GM18873 (cell line): ENCODE data around the gene TMEM205.
"Not testable (repeated sequence)": the region's sequence is repeated elsewhere in the genome, so short reads cannot be mapped to it uniquely, and the experiment has no call there.

Experiments used
- ATAC-seq: cut with Tn5 transposase; IDR thresholded peaks from one replicate; pipeline ENCODE4 v1.9.1; 2021; ENCODE audit warnings: mild to moderate bottlenecking, moderate library complexity, moderate number of reproducible peaks; ENCODE audit not compliant: unreplicated experiment, low FRiP score

TMEM205 gene

DNA sequence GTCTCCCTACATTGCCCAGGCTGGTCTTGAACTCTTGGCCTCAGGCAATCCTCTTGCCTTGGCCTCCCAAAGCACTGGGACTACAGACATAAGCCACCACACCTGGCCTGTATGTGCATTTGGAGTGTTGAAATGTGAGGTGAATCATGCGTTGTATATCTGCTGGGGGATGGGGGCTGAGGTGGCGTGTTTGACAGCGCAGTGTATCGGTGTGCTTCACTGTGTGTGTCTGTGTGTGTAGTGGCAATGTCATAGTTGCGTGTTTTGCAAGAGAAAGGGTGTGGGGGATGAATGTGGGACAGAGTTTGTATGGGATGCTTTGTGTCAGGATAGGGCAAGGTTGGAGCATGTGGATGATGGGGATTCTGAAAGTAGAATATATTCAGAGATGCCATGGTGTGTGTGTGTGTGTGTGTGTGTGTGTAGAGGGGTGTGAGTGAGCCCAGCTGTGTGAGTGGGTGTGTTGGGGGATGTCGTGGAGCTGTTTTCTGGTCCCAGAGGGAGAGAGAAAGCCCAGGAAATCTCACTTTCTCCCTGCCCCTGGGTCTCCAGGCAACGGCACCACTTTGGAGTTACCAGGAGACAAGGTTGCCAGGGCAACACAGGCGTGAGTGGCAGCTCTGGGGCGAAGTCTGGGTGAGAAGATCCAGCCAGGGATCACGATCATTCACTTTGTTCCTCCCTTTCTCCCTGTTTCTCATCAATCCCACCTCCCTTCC lies 27.3 kb upstream of the TMEM205 start:
- no peak for ATAC-seq

DNA sequence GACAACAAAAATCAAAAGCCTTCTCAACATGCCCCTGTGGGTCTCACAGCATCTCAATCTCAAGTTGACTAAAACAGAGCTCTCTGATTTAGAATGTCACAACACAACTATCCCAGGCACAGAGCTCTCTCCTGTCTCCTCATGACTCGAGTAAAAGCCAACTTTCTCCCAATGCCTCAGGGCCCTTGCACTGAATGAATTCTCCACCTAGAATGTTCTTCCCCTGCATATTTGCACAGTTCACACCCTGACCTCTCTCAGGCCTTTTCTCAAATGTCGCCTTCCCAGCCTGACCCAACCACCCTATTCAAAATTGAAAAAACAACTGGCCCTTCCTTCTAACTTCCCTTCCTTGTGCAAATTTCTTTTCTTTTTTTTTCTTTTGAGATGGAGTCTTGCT lies 24.7 kb upstream of the TMEM205 start:
- ATAC-seq: no peak

DNA sequence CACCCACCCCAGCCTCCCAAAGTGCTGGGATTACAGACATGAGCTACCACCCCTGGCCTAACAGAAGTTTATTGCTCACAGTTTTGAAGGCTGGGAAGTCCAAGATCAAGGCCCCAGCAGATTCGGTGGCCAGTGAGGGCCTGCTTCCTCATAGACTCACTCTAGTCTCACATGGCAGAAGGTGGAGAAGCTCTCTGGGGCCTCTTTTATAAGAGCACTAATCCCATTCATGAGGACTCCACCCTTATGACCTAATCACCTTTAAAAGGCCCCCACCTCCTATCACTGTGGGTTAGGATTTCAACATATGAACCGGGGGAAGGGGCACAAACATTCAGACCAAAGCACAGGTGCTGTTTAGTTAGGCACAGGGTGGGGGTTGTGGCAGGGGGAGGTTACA lies 21.5 kb upstream of the TMEM205 start:
- ATAC-seq: no peak

DNA sequence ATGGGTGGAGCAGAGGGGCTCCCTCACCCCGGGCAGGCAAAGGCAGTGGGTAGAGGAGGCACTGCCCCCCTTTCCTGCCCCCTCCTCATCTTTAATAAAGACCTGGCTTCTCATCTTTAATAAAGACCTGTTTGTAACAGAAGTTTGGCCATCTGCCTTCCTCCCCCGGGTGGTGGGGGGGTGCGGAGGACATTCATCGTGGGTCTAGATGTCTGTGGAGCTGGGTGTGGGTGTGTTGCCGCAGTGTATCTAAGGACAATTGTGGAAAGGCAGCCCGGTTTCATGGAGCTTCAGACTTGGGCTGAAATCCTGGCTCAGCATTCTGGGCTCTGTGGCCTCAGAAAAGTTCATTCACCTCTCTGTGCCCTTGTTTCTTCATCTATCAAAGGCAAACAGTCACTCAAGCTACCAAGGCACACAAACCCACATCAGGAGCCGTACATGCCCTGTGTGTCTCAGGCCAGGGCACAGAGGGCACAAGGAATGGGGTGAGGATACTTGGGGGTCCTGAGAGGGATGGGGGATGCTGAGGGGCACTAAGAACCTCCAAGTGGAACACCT lies 19.6 kb upstream of the TMEM205 start:
- no peak for ATAC-seq

DNA sequence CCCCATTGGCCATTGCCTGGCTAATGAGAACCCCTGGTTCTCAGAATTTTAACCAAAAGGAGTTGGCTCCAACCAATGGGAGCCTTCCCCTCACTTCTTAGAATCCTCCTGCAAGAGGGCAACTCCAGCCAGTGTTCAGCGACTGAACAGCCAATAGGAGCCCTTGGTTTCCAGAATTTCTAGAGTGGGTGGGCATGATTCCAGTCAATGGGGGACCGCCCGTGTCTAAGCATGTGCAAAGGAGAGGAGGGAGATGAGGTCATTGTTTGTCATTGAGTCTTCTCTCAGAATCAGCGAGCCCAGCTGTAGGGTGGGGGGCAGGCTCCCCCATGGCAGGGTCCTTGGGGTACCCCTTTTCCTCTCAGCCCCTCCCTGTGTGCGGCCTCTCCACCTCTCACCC lies 18.9 kb upstream of the TMEM205 start:
- no peak for ATAC-seq

DNA sequence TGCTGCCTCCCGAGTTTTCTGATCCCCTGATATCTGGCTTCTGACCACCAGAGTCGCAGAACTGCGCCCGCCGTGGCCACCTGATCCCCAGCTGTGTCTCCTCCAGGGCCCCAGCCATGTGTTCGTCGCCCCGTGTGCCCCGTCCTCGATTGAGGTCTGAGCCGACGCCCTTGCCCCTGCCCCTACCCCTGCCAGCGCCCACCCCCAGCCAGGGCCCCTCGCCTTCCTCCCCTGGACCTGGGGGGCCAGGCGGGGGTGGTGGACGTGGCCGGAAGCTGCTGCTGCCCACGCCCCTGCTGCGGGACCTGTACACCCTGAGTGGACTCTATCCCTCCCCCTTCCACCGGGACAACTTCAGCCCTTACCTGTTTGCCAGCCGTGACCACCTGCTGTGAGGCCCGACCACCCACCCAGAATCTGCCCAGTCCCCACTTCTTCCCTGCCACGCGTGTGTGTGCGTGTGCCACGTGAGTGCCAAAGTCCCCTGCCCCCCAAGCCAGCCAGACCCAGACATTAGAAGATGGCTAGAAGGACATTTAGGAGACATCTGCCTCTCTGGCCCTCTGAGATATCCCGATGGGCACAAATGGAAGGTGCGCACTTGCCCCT lies 18.3 kb upstream of the TMEM205 start:
- no peak for ATAC-seq

DNA sequence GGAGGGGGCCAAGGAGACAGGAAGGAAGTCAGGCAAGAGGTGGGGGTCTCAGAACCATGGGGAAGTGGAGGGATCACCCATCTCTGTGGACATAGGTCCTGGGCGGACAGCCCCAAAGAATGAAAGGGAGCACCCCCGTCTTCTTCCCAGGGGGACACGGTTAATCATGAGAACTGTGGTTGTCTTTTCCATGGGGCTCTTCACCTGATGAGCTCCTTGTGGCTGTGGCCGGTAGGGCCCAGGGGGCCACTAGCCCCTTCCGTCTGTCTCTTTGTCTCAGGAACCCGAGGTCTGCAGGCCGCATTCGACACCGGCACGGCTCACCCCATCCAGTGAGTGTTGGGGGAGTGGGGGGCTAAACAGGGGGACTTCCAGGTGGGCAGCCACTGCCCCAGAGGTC lies 17.8 kb upstream of the TMEM205 start:
- ATAC-seq: no peak

DNA sequence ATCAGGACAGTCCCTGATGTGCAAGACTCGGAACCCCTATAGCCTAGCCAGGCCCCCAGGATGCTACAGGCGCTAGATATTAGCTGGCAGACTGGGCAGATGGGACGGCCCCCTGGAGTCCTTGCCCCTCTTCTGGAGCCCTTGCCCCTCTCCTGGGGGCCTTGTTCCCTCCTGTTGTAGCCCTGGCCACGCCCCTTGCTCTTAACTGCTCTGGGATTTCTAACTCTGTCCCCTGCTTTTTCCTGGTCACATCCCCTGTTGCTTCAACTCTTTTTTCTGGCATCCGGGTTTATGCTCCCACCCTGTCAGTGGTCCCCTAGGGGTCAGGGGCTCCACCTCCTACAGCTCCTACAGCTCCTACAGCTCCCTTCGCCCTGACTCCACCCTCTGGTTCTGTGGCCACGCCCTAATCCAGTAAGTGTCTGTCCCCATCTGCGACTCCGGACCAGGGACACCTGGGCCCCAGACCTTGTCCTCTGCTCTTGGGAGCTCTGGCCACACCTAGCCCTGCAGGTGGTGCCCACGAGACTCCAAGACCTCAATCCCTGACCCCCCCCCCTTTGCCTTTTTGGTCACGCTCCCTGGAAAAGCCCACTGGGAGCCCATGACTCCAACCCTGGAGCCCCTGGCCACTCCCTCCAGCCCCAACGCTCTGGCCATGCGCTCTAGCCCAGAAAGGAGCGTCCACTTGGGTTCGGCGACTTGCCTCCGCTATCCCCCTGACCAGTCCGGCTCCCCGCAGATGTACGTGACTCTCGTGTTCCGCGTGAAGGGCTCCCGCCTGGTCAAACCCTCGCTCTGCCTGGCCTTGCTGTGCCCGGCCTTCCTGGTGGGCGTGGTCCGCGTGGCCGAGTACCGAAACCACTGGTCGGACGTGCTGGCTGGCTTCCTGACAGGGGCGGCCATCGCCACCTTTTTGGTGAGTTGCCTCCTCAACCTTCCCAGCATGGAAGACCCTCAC lies 16.0 kb upstream of the TMEM205 start:
- ATAC-seq: no peak

DNA sequence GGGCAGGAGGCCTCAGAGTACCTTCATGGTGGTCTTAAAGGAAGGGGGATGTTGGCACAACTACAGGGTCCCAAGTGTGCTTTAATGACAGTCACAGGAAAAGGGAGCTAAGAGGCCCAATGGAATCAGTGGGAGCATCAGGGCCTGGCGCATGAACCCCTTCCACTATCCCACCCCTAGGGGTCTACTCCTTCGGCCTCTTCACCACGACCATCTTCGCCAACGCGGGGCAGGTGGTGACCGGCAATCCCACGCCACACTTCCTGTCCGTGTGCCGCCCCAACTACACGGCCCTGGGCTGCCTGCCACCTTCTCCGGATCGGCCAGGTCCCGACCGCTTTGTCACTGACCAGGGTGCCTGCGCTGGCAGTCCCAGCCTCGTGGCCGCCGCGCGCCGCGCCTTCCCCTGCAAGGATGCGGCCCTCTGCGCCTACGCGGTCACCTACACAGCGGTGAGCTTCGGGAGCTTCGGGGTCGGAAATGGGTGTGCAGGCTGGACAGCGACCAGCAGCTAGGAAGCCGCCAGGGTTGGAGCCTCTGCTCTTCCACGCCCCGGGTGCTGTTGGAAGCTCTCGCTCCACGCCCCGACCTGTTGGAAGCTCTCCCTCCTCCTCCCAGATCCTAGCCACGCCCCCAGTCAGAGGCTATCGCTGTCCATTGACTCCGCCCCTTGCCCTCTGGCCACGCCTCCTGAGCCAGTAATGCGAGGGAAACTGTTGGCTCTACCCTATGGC lies 15.1 kb upstream of the TMEM205 start:
- no peak for ATAC-seq

DNA sequence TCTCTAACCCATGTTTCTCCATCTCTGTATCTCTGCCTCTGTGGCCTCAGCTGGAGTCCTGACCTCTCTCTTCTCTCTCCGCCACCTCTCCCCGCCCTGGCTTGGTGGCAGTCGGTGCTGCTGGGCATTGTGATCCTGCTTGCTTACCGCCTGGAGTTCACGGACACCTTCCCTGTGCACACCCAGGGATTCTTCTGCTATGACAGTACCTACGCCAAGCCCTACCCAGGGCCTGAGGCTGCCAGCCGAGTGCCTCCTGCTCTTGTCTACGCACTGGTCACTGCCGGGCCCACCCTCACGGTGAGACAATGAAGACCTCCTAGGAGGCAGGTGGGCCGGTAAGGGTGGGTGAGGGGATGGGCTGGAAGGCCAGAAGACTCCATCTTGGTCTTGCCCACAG lies 13.4 kb upstream of the TMEM205 start:
- ATAC-seq: no peak

DNA sequence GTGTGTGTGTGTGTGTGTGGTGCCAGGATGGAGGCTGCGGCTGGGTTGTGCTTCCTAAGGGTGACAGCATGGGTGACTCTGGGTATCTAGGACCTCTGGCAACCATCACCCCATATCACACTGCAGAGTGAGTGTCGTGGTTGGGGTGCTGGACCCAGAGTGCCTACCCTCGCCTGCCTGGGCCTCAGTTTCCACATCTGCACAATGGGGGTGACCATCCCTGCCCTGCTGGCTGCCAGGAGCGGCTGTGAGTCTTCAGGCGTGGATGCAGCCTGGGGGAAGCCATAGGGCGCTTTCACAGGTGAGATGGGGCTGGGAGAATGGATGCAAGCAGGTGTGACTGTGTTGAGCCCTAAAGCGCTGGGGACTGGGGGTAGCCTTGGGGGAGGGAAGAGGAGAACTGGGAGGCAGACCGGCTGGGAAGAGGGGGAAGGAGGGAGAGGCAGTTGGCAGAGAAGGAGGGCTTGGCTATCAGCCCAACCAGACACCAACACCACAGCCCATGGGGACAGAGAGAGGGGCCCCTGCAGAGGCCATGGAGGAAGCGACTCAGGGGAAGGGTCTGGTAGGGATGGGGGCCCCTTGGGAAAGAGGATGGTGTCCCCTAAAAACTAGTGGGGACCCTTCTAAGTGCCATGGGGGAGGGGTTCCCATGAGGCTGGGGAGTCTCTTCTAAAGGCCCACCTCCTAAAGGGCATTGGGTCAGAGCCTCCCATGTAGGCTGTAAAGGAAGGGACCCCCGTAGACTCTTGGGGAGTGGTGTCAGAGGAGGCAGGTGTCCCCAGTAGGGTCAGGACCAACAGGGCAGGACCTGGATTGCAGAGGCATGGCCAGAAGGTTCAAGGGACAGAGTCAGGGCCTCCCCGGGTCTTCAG lies 10.8 kb upstream of the TMEM205 start:
- no peak for ATAC-seq

DNA sequence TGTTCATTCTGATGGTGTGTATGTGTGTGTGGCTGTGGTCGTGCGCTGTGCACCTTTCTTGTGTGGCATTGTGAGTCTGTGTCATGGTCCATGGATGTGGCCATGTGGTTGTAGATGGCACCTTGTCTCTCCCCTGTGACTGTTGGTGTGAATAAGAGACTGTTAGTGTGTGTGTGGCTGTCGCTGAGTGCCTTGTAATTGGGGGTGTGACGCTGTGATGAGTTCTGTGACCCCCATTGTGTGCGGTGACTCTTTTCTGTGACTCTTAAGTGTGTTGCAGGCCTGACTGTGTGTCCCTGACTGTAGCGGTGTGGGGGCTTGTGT lies 10.0 kb upstream of the TMEM205 start:
- no peak for ATAC-seq

DNA sequence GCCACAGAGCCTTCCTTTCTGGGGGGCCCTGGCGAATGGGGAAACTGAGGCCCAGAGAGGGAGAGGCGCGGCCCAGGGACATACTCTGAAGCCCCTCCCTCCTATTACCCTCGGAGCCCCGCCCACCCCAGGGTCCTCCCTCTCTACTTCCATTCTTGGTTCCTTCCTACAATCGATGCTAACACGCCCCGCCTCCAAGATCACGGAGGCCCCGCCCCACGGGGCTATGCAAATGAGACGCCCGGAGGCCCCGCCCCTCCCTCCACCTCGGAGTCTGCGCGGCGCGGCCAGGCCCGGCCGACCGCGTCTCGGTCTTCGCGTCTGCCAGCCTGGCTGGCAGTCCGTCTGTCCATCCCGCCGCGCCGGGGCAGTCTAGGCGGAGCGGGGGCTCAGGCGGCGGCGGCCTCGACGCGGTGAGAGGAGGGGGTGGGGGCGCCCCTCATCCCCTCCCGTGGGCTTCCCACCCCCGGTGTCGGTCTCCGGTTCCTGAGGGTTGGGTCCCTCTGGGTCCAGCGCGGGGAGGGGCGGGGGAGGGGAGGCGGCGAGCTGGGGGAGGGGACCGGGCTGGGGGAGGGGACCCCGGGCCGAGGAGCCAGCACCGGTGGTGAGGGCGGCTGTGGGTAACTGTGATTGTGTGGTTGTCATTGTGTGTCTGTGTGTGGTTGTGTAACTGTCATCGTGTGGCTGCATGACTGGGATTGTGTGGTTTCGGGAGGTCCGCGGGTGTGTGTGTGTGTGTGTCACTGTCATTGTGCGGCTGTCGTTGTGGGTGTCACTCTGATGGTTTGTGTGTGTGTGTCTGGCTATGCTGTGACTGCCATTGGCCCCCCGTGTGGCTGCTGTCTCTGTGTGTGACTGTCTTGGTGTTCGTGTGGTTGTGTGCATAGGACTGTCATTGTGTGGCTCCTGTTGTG lies 9.3 kb upstream of the TMEM205 start, which contains the start of gene PLPPR2:
Gene PLPPR2 (plus strand): TSS at position 273 of the 914 bp plus-strand sequence. CDS start 2,242 bp downstream, outside the sequence.
- no peak for ATAC-seq

DNA sequence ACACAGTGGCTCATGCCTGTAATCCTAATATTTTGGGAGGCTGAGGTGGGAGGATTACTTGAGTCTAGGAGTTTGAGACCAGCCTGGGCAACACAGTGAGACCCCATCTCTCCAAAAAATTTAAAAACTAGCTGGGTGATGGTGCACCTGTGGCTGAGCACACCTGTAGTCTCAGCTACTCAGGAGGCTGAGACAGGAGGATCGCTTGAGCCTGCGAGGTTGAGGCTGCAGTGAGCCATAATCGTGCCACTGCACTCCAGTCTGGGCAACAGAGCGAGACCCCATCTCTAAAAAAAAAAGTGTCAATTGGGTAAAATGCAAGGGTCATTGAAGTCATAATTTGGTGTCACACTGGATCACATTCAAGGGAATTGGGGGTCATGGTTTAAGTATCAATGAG lies 8.0 kb upstream of the TMEM205 start:
- ATAC-seq: not testable (repeated sequence)

DNA sequence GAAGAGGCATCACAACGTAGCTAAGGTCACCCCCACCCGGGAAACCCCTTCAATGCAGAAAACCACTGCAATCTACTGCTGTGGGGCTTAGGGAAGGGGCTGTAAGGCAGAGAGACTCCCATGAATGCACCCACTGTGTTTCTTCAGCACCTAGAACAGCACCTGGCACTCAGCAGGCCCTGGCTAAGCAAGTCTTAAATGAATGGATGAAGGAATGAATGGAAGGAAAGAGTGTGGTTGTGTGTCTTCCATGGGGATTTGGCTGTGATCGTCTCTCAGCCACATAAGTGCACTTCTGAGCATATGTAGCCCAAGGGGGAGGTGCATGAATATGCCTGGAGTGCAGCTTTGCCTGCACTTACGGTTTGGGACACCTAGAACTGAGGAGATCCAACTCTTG lies 3.1 kb upstream of the TMEM205 start:
- ATAC-seq: no peak

DNA sequence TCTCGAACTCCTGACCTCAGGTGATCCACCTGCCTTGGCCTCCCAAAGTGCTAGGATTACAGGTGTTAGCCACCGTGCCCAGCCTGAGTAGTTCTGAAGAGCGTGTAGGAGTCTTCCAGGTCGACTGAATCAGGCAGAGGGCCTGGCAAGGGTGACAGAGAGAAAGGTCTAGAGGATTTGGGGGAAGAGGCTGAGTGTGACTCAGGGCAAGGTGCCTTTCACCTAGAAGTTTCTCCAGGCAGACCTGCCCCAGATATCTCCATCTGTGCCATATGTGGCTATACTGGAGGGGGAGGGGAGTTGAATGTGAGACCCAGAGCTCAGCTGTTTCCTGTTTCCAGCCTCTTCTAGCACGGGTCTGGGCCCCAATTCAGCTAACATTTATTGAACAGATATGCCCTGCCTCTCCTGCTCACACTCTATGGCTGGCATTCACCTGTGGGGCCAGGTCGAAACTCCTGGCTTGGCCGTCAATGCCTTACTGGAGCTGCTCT lies 1.5 kb upstream of the TMEM205 start:
- ATAC-seq: no peak

DNA sequence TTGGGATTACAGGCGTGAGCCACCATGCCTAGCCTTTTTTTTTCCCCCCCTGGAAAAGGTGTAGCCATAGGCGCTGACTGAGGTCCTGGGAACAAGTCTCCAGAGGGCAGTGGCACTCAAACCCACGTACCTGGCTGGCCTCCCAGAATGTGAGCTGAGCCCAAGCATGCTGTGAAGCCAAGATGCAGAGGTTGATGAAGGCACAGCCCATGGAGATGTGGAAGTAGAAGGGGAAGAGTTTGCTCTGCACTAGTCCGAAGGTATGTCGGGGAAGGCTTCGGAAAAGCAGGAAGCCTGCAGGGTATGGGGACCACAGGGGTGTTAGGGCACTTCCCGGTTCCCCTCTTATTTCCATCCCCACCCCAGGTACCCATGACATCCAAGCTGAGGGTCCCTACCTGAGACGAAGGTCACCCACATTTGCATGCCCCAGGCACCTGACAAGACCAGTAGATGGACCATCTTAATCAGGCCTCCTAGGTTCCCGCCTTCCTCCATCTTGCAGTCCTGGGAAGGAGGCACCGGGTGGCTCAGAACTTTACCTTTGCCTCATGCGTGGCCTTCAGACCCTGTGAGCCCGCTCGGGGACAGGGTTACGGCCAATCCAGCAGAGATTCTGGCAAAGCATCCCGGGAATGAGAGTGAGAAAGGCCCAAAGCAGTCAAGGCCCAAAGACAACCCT lies 805 bp downstream of the TMEM205 start:
- ATAC-seq: no peak

DNA sequence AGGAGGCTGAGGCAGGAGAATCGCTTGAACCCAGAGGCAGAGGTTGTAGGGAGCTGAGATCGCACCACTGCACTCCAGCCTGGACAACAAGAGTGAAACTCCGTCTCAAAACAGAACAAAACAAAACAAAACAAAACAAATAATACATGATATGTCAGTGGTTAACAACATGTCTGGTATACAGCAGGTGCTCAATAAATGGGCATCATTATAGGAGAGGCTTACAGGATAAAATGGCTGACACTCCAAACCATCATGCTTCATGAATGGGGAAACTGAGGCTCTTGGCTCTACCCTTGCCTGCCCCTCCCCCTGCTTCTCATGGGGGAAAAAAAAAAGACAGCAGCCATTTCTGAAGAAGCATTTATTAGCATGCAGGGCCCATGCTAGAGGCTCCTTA lies 3.6 kb downstream of the TMEM205 start:
- no peak for ATAC-seq
